WTC11 (cell line): ENCODE results near the gene PLCG2. TPM values are rescaled to one million over a fixed set of nuclear protein-coding genes. Genes with fewer than 3 reads are reported as not detected.

Source experiments
- ATAC-seq: fragments of 200-7000 bp; cut with Tn5 transposase; 2 replicates; pipeline ENCODE4 v1.10.0; 2021; ENCODE audit warnings: mild to moderate bottlenecking, moderate library complexity
- CTCF ChIA-PET: fragments of 300-600 bp; sonication (Branson Sonifier 250); formaldehyde crosslinking; loops from one replicate; lab custom pipeline; 2021; ENCODE audit warnings: antibody characterized with exemption; lab: Charles Lee
- POLR2A ChIA-PET: fragments of 350-600 bp; sonication (Branson Sonifier 250); formaldehyde crosslinking; loops from one replicate; lab custom pipeline; 2021; ENCODE audit warnings: antibody characterized with exemption; lab: Charles Lee
- DNase-seq: peaks from one replicate; pipeline ENCODE4 v3.0.0; 2021; ENCODE audit warnings: low spot score
- H3K27ac Mint-ChIP-seq: 2 replicates; pipeline ENCODE4 v1.8.0; 2021; ENCODE audit warnings: mixed read lengths
- H3K27me3 Mint-ChIP-seq: 2 replicates; pipeline ENCODE4 v1.8.0; 2021; ENCODE audit warnings: low read depth, mild to moderate bottlenecking, moderate library complexity, mixed read lengths
- H3K36me3 Mint-ChIP-seq: 2 replicates; pipeline ENCODE4 v1.8.0; 2021; ENCODE audit warnings: mixed read lengths
- H3K4me1 Mint-ChIP-seq: 2 replicates; pipeline ENCODE4 v1.8.0; 2022; ENCODE audit warnings: mixed read lengths
- H3K4me3 Mint-ChIP-seq: 2 replicates; pipeline ENCODE4 v1.8.0; 2021; ENCODE audit warnings: mild to moderate bottlenecking, moderate library complexity, mixed read lengths
- H3K9me3 Mint-ChIP-seq: 2 replicates; pipeline ENCODE4 v1.8.0; 2021; ENCODE audit warnings: mixed read lengths
- EMX1 ChIP-seq: fragments of 250-450 bp; sonication (Bioruptor Pico); IDR thresholded peaks from 2 replicates; pipeline ENCODE4 v1.8.0; 2021; ENCODE audit warnings: mild to moderate bottlenecking
- FOXK1 ChIP-seq: sonication (generic); formaldehyde crosslinking; IDR thresholded peaks from 2 replicates; pipeline ENCODE4 v1.8.0; 2022; ENCODE audit warnings: mild to moderate bottlenecking, moderate library complexity, missing genetic modification reagents
- GRHL2 ChIP-seq: fragments of 250-450 bp; sonication (Bioruptor Pico); IDR thresholded peaks from 2 replicates; pipeline ENCODE4 v1.8.0; 2022; ENCODE audit warnings: mild to moderate bottlenecking, moderate library complexity; ENCODE audit not compliant: insufficient replicate concordance, severe bottlenecking
- HMGA2 ChIP-seq: fragments of 250-450 bp; sonication (Bioruptor Pico); IDR thresholded peaks from 2 replicates; pipeline ENCODE4 v1.4.0; 2021; ENCODE audit warnings: mild to moderate bottlenecking, moderate library complexity
- JUN ChIP-seq: sonication (generic); formaldehyde crosslinking; IDR thresholded peaks from 2 replicates; pipeline ENCODE4 v1.8.0; 2023; ENCODE audit warnings: mild to moderate bottlenecking, missing genetic modification reagents
- MYBL2 ChIP-seq: sonication (generic); formaldehyde crosslinking; IDR thresholded peaks from 2 replicates; pipeline ENCODE4 v1.8.1; 2023; ENCODE audit warnings: mild to moderate bottlenecking, moderate library complexity, missing genetic modification reagents
- NFYB ChIP-seq: sonication (generic); formaldehyde crosslinking; conservative IDR thresholded peaks from 2 replicates; pipeline ENCODE4 v1.8.0; 2022; ENCODE audit warnings: low read depth, missing genetic modification reagents
- RELA ChIP-seq: sonication (generic); formaldehyde crosslinking; IDR thresholded peaks from 2 replicates; pipeline ENCODE4 v1.8.1; 2022; ENCODE audit warnings: missing genetic modification reagents, mild to moderate bottlenecking, borderline replicate concordance
- SMAD4 ChIP-seq: sonication (generic); formaldehyde crosslinking; IDR thresholded peaks from 2 replicates; pipeline ENCODE4 v1.8.0; 2022; ENCODE audit warnings: mild to moderate bottlenecking, missing genetic modification reagents
- SP1 ChIP-seq: sonication (generic); formaldehyde crosslinking; conservative IDR thresholded peaks from 2 replicates; pipeline ENCODE4 v1.8.1; 2022; ENCODE audit warnings: missing genetic modification reagents
- ZNF219 ChIP-seq: sonication (generic); formaldehyde crosslinking; IDR thresholded peaks from 2 replicates; pipeline ENCODE4 v1.8.0; 2023; ENCODE audit warnings: missing genetic modification reagents, mild to moderate bottlenecking, borderline replicate concordance
- ZNF232 ChIP-seq: sonication (generic); formaldehyde crosslinking; IDR thresholded peaks from 2 replicates; pipeline ENCODE4 v1.8.0; 2022; ENCODE audit warnings: mild to moderate bottlenecking, missing genetic modification reagents
- total RNA-seq: library from RNA; stranded (reverse); gene quantifications from 3 replicates; pipeline ENCODE4 v1.2.3, GENCODE V29; 2021
- TF ChIP-seq, protein P1 (sequence below): sonication (generic); formaldehyde crosslinking; IDR thresholded peaks from 2 replicates; pipeline ENCODE4 v1.8.0; 2022; ENCODE audit warnings: mild to moderate bottlenecking, missing genetic modification reagents
- TF ChIP-seq, protein P2 (sequence below): sonication (generic); formaldehyde crosslinking; IDR thresholded peaks from 2 replicates; pipeline ENCODE4 v1.8.0; 2022; ENCODE audit warnings: missing genetic modification reagents
- TF ChIP-seq, protein P3 (sequence below): sonication (generic); formaldehyde crosslinking; IDR thresholded peaks from 2 replicates; pipeline ENCODE4 v1.8.0; 2023; ENCODE audit warnings: mild to moderate bottlenecking, missing genetic modification reagents
- TF ChIP-seq, protein P4 (sequence below): fragments of 250-450 bp; sonication (Bioruptor Pico); IDR thresholded peaks from 2 replicates; pipeline ENCODE4 v1.9.0; 2021; ENCODE audit warnings: mild to moderate bottlenecking
- TF ChIP-seq, protein P5 (sequence below): sonication (generic); formaldehyde crosslinking; IDR thresholded peaks from 2 replicates; pipeline ENCODE4 v1.8.0; 2023; ENCODE audit warnings: missing genetic modification reagents, mild to moderate bottlenecking, borderline replicate concordance

The PLCG2 gene
- total RNA-seq, 1 experiment from 2014 or later, result 7.0 TPM

DNA sequence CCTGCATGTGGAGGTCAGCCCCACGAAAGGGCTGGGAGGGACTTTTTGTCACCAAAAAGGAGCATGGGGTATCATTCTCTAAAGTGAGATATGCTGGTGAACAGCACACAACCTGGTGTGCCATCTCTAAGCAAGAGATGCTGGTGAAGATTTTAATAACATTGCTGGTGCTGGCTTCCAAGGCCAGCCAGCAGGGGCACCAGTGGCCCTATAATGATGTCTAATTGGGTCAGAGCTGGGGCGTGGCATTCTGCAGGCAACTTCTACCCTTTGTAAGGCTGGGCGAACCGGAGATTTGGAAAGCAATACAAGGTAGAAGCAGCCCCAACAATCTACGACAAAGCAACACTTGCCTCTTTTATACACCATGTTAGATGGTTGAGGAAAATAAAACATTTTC, 215.4 kb downstream of the PLCG2 start (continued):
- TF ChIP-seq, protein P1, sequence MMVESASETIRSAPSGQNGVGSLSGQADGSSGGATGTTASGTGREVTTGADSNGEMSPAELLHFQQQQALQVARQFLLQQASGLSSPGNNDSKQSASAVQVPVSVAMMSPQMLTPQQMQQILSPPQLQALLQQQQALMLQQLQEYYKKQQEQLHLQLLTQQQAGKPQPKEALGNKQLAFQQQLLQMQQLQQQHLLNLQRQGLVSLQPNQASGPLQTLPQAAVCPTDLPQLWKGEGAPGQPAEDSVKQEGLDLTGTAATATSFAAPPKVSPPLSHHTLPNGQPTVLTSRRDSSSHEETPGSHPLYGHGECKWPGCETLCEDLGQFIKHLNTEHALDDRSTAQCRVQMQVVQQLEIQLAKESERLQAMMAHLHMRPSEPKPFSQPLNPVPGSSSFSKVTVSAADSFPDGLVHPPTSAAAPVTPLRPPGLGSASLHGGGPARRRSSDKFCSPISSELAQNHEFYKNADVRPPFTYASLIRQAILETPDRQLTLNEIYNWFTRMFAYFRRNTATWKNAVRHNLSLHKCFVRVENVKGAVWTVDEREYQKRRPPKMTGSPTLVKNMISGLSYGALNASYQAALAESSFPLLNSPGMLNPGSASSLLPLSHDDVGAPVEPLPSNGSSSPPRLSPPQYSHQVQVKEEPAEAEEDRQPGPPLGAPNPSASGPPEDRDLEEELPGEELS (CRISPR knock-in tag), result no peak
- TF ChIP-seq, protein P2, sequence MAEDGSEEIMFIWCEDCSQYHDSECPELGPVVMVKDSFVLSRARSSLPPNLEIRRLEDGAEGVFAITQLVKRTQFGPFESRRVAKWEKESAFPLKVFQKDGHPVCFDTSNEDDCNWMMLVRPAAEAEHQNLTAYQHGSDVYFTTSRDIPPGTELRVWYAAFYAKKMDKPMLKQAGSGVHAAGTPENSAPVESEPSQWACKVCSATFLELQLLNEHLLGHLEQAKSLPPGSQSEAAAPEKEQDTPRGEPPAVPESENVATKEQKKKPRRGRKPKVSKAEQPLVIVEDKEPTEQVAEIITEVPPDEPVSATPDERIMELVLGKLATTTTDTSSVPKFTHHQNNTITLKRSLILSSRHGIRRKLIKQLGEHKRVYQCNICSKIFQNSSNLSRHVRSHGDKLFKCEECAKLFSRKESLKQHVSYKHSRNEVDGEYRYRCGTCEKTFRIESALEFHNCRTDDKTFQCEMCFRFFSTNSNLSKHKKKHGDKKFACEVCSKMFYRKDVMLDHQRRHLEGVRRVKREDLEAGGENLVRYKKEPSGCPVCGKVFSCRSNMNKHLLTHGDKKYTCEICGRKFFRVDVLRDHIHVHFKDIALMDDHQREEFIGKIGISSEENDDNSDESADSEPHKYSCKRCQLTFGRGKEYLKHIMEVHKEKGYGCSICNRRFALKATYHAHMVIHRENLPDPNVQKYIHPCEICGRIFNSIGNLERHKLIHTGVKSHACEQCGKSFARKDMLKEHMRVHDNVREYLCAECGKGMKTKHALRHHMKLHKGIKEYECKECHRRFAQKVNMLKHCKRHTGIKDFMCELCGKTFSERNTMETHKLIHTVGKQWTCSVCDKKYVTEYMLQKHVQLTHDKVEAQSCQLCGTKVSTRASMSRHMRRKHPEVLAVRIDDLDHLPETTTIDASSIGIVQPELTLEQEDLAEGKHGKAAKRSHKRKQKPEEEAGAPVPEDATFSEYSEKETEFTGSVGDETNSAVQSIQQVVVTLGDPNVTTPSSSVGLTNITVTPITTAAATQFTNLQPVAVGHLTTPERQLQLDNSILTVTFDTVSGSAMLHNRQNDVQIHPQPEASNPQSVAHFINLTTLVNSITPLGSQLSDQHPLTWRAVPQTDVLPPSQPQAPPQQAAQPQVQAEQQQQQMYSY (CRISPR knock-in tag), result no peak
- TF ChIP-seq, protein P3, sequence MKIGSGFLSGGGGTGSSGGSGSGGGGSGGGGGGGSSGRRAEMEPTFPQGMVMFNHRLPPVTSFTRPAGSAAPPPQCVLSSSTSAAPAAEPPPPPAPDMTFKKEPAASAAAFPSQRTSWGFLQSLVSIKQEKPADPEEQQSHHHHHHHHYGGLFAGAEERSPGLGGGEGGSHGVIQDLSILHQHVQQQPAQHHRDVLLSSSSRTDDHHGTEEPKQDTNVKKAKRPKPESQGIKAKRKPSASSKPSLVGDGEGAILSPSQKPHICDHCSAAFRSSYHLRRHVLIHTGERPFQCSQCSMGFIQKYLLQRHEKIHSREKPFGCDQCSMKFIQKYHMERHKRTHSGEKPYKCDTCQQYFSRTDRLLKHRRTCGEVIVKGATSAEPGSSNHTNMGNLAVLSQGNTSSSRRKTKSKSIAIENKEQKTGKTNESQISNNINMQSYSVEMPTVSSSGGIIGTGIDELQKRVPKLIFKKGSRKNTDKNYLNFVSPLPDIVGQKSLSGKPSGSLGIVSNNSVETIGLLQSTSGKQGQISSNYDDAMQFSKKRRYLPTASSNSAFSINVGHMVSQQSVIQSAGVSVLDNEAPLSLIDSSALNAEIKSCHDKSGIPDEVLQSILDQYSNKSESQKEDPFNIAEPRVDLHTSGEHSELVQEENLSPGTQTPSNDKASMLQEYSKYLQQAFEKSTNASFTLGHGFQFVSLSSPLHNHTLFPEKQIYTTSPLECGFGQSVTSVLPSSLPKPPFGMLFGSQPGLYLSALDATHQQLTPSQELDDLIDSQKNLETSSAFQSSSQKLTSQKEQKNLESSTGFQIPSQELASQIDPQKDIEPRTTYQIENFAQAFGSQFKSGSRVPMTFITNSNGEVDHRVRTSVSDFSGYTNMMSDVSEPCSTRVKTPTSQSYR, result no peak
- TF ChIP-seq, protein P4, sequence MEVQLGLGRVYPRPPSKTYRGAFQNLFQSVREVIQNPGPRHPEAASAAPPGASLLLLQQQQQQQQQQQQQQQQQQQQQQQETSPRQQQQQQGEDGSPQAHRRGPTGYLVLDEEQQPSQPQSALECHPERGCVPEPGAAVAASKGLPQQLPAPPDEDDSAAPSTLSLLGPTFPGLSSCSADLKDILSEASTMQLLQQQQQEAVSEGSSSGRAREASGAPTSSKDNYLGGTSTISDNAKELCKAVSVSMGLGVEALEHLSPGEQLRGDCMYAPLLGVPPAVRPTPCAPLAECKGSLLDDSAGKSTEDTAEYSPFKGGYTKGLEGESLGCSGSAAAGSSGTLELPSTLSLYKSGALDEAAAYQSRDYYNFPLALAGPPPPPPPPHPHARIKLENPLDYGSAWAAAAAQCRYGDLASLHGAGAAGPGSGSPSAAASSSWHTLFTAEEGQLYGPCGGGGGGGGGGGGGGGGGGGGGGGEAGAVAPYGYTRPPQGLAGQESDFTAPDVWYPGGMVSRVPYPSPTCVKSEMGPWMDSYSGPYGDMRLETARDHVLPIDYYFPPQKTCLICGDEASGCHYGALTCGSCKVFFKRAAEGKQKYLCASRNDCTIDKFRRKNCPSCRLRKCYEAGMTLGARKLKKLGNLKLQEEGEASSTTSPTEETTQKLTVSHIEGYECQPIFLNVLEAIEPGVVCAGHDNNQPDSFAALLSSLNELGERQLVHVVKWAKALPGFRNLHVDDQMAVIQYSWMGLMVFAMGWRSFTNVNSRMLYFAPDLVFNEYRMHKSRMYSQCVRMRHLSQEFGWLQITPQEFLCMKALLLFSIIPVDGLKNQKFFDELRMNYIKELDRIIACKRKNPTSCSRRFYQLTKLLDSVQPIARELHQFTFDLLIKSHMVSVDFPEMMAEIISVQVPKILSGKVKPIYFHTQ (CRISPR knock-in tag), result no peak
- TF ChIP-seq FOXK1 (CRISPR knock-in tag) (no peak), SMAD4 (no peak)

DNA sequence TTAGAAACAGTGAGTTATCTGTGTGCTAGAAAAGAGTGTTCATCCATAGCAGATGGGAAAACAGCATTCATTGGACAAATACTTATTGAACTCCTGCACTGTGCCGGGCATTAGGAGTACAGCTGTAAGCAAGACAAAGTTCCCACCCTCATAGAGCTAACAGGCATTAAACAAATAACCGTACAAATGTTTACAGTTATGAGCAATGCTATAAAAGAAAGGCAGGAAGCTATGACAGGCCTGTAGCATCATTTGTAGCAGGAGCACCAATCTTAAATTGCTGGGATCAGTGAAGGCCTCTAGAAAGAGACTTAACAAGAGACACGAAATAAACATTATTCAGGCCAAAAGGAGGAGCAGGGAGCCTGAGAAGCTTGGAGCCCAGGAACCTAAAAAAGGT, 216.6 kb downstream of the PLCG2 start:
- CTCF ChIA-PET, result interaction anchor here (1.8 to 5.0 kb wide), 2 partner anchors 21 to 54 kb away, joined by 8 to 123 read pairs; no protein-coding TSS in a partner anchor
- H3K36me3 Mint-ChIP-seq, result no peaks in the 10 kb centered on the region
- peaks cover 29% of the 10 kb centered on the region for H3K4me1 Mint-ChIP-seq
- POLR2A ChIA-PET, result no interaction called here
- no peak overlapping the region for H3K4me3 Mint-ChIP-seq
- 0 out of 2 replicates have a peak, but pooled peaks cover 3% of the 10 kb centered on the region for H3K9me3 Mint-ChIP-seq
- no peaks in the 10 kb centered on the region for H3K27me3 Mint-ChIP-seq
- ATAC-seq (no peak), DNase-seq (no peak)
- H3K27ac Mint-ChIP-seq, result no peak overlapping the region
- TF ChIP-seq EMX1 (CRISPR knock-in tag), result no peak
- no peak for TF ChIP-seq ZNF232 (CRISPR knock-in tag)
- TF ChIP-seq MYBL2 (CRISPR knock-in tag), result no peak
- TF ChIP-seq SMAD4, result no peak
- TF ChIP-seq, protein P5, sequence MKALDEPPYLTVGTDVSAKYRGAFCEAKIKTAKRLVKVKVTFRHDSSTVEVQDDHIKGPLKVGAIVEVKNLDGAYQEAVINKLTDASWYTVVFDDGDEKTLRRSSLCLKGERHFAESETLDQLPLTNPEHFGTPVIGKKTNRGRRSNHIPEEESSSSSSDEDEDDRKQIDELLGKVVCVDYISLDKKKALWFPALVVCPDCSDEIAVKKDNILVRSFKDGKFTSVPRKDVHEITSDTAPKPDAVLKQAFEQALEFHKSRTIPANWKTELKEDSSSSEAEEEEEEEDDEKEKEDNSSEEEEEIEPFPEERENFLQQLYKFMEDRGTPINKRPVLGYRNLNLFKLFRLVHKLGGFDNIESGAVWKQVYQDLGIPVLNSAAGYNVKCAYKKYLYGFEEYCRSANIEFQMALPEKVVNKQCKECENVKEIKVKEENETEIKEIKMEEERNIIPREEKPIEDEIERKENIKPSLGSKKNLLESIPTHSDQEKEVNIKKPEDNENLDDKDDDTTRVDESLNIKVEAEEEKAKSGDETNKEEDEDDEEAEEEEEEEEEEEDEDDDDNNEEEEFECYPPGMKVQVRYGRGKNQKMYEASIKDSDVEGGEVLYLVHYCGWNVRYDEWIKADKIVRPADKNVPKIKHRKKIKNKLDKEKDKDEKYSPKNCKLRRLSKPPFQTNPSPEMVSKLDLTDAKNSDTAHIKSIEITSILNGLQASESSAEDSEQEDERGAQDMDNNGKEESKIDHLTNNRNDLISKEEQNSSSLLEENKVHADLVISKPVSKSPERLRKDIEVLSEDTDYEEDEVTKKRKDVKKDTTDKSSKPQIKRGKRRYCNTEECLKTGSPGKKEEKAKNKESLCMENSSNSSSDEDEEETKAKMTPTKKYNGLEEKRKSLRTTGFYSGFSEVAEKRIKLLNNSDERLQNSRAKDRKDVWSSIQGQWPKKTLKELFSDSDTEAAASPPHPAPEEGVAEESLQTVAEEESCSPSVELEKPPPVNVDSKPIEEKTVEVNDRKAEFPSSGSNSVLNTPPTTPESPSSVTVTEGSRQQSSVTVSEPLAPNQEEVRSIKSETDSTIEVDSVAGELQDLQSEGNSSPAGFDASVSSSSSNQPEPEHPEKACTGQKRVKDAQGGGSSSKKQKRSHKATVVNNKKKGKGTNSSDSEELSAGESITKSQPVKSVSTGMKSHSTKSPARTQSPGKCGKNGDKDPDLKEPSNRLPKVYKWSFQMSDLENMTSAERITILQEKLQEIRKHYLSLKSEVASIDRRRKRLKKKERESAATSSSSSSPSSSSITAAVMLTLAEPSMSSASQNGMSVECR (CRISPR knock-in tag), result no peak
- TF ChIP-seq NFYB (CRISPR knock-in tag), result no peak
- no peak for TF ChIP-seq GRHL2 (CRISPR knock-in tag)
- no peak for TF ChIP-seq SP1 (CRISPR knock-in tag)
- TF ChIP-seq, protein P3, result no peak
- TF ChIP-seq ZNF219, result no peak
- TF ChIP-seq HMGA2, result no peak
- no peak for TF ChIP-seq JUN
- TF ChIP-seq RELA (CRISPR knock-in tag), result no peak
